GM19099 (cell line): ENCODE results near the gene CDH5.

Experiments used
- POLR2A ChIP-seq: IDR thresholded peaks from 3 replicates; pipeline ENCODE4 v1.6.1; 2011; ENCODE audit warnings: low read depth; ENCODE audit not compliant: insufficient read length; ENCODE audit errors: extremely low read depth

The CDH5 gene

GRCh38 chr16:66364959-66365306 is 1.6 kb upstream of the CDH5 start:
- no peak for TF ChIP-seq POLR2A

DNA sequence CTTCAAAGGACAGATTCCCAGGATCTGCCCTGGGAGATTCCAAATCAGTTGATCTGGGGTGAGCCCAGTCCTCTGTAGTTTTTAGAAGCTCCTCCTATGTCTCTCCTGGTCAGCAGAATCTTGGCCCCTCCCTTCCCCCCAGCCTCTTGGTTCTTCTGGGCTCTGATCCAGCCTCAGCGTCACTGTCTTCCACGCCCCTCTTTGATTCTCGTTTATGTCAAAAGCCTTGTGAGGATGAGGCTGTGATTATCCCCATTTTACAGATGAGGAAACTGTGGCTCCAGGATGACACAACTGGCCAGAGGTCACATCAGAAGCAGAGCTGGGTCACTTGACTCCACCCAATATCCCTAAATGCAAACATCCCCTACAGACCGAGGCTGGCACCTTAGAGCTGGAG is 840 bp upstream of the CDH5 start:
- TF ChIP-seq POLR2A: no peak

- TF ChIP-seq POLR2A: no peak
These were observed 1.7 kb downstream of the CDH5 start for GRCh38 chr16:66367968-66368891.

DNA sequence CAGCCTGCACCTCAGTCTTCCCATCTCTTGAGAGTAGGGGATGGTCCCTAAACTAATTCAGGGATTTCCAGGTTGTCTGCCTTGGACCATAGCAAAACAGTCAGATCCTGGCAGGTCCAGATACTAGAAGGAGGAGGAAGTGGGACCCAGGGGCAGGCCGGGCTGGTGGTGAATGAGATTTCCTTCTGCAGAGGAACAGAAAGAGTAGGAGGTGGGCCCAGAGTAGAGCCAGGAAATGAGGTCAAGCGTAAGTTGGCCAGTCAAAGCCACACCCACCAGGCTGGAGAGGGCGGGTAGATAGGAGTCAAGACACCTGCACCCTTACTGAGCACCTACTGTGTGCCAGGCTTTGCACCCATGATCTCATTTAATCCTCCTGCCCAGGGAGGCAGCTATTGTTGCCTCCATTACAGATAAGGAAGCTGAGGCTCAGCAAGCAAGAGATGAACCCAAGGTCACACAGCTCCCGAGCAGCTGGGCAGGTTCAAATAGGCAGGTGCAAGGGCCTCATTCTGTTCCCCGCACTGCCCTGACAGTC is 2.6 kb downstream of the CDH5 start:
- no peak for TF ChIP-seq POLR2A

GRCh38 chr16:66370786-66371684 is 4.5 kb downstream of the CDH5 start:
- TF ChIP-seq POLR2A: no peak

GRCh38 chr16:66372078-66372897 is 5.8 kb downstream of the CDH5 start:
- no peak for TF ChIP-seq POLR2A

DNA sequence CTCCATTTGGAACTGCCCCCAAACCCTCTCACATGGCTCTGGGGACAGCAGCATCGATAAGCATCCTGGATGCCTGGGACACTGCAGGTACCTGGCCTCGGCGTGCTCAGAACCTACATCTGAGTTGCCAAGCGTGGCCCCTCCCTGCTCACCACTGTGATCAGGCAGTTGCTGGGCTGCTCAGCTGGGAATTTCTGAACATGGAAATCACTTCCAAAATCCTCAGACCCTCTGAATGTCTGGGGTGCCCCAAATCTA is 6.3 kb downstream of the CDH5 start:
- no peak for TF ChIP-seq POLR2A

- TF ChIP-seq POLR2A: no peak
These were observed 7.2 kb downstream of the CDH5 start for GRCh38 chr16:66373667-66374066.

DNA sequence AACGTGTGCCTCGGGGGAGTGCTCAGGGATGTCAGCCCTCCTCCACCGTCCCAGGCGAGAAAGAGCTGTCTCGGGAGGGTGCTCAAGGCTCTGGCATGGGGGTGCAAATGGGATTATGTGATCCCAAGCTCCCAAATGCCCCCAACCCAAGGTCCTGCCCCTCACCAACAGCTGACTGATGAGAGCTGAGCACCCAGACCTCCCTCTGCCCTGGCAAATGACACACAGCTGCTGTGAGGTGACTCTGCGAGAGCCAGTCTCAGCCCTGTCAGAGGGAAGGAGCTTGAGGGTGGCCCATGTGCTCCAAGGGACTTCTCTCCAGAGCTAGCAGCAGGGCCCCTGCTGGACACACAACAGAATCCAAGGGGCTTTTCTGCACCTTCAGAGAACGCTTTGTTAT is 7.7 kb downstream of the CDH5 start:
- TF ChIP-seq POLR2A: no peak

GRCh38 chr16:66375451-66375850 is 9.0 kb downstream of the CDH5 start:
- no peak for TF ChIP-seq POLR2A

DNA sequence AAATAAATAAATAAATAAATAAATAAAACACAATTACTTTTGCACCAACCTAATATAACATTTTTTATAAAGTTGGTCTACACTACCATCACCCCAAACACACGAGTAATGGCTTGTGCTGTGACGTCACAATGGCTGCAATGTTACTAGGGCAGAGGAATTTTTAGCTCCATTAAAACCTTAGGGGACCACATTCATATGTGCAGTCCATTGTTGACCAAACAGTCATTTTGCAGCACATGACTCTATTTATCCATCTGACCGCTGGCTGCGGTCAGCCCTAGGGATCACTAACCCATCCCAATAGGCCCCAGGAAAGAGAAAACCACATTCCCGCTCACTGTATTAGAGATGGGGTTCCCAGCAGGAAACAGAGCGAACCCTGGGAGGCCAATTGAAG is 9.6 kb downstream of the CDH5 start:
- TF ChIP-seq POLR2A: no peak

DNA sequence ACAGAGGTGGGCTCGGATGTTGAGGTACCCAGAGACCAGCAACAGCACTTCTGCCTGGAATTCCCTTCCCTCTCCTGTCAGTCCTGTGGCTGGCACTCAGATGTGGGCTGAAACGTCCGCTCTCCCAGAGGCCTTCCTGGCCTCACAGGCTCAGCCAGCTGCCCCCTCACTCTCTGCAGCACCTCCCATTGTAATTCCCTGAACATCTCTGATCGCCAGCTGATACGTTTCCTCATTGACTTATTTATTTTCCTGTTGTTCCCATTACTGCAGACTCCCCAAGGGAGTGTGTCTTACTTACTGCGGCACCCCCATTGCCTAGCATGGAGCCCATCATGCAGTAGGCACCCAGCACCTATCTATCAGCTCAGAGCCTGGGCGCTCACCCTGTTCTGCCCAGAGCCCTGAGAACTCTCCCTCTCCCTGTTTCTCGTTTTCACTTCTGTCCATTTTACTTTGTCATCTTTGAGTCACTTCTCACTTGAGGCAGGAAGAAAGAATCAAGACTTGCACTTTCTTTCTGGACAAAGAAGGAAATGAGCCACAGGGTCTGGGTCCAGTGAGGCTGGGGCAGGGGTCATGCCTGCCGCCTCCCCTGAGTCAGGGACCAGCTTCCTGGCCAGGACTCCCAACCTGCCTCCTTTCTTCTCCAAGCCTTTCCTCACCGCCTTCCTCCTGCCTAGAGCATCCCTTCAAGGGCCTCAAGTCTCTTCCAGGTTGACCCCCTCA is 10.2 kb downstream of the CDH5 start:
- no peak for TF ChIP-seq POLR2A

DNA sequence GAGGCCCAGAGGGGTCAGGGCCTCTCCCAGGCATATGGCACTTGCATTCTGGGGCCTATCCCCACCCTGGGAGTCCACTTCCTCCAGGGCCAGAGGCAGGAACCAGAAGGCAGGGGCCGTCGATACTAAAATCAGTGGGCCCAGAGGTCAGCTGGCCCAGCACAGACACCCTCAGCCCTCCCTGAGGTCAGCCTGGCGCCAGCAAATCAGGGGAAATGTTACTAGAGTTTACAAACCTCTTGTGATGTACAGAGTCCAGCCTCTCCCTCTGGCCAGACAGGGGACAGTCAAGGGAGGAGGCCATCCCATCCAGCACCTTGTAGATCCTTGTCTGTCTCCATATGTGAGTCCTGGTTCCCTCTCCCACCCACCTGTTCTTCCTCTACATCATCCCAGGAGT is 10.8 kb downstream of the CDH5 start:
- no peak for TF ChIP-seq POLR2A
